CD4-positive, alpha-beta T cell treated with Interleukin-17A for 1 hour (primary cell): ENCODE measurements around the gene EEPD1.
"Not testable (repeated sequence)": the region's sequence is repeated elsewhere in the genome, so short reads cannot be mapped to it uniquely, and the experiment has no call there.

Experiments used
- DNase-seq: peaks from one replicate; pipeline ENCODE4 v3.0.0-alpha.2; 2020

EEPD1 gene

DNA sequence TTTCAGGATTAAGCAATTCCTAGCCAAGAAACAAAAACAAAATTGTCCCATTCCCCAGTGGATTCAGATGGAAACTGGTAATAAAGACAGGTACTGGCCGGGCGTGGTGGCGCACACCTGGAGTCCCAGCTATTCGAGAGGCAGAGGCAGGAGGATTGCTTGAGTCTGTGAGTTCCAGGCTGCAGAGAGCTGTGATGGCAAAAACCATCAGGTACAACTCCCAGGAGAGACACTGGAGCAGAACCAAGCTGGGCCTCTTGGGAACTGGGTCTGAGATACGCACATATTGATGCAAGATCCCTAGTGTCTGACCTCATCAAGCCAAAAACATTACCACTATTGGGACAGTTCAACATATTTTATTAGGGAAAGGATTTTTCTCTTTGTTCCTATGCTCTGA lies 152.6 kb downstream of the EEPD1 start:
- DNase-seq = no peak

GRCh38 chr7:36306222-36306621 lies 153.2 kb downstream of the EEPD1 start:
- no peak for DNase-seq

- no peak for DNase-seq
These were observed 153.7 kb downstream of the EEPD1 start for GRCh38 chr7:36306722-36307121.

DNA sequence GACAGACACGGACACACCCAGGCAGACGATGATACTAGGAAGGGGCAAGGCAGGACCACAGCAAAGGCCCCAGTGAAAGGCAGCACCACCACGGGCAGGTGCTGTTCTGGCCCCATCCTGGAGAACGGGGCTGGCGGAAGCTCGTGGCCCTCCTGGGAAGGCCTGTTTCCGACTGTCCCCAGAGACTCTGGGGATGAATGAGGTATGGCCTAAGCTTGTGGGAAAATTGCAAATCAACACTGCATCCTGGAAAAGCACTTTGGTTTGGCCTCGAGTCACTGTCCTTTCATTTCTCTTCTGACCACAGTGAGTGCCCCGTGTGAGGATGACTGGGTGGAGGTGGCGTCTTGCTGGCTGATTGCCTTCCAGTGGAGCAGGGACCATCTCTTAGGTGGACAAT lies 155.0 kb downstream of the EEPD1 start:
- DNase-seq = no peak

DNA sequence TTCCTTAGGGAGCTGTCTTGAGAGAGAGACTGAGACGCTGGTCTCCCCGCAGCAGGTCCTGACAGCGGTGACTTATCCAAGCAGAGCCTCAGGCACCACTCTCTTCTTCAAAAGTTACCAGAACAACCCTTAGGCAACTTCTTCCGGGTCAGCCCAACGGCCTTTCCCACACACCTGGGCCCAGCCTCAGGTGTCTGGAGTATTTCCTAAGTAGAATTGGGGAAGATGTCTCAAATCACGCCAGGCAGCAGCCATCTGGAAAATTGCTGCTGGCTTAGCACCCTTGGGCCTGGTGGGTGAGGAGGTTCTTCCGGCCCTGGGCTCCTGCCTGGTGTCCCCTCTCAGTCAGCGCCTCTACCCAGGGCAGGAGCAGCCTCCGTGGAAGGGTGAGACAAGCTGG lies 156.2 kb downstream of the EEPD1 start:
- DNase-seq = no peak

DNA sequence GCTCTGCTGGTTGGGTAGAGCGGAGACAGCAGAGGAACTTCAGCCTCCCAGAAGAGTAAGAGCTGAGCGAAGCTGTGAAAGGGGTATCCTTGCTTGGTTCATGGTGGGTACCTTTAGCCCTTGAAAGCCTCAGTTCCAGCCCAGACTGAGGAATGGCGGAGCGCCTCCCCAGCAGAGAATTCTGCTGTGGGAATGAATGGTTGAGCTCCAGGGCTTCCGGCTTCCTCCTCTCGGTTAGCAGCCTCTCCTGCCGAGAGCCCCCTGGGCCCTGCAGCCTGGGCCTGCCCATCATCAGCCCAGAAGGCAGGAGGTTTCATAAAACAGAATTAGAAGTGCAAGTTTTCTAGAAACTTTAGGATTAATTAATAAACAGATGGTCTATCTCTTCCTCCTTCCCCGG lies 156.7 kb downstream of the EEPD1 start:
- DNase-seq = no peak

DNA sequence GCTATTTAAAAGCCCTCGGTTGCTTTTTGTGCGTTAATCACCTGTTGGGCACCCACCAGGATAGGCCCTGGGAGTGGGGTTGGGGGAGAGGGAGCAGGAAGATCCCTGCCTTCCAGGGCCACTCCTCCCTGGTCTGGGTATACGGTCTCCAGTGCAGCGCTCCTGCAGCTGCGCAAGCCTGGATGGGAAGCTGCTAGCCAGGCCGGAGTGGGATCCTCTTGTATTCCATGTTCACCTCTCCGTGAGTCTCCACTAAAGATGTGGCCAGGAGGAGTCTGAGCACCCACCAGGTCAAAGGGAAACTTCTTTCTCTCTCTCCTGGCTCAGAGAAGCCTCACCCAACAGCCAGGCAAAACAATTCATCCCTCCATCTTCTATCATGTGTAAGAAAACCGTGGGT lies 157.8 kb downstream of the EEPD1 start:
- no peak for DNase-seq

GRCh38 chr7:36311539-36311938 lies 158.5 kb downstream of the EEPD1 start:
- DNase-seq = no peak

GRCh38 chr7:36312064-36312914 lies 159.2 kb downstream of the EEPD1 start:
- peak; percentile 51 for DNase-seq

DNA sequence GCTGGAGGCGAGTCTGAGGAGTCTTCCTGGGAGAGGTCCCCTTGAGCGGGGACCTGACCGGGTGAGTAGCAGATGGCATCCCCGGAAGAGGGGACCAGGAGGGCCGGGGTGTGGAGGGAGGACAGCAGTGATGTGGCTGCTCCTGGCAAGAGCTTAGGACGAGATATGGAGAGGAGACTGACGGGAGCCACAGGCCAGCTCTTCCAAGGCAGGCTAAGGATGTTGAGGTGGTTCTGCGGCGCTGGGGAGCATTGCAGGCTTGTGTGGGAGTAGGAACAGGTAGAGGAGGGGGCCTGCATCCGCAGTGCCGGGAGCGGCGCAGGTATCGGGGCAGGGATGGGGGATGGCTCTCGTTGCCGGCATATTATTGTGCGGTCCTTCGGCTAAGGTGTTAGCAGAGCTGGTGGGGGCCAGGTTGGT lies 159.9 kb downstream of the EEPD1 start:
- DNase-seq = no peak

DNA sequence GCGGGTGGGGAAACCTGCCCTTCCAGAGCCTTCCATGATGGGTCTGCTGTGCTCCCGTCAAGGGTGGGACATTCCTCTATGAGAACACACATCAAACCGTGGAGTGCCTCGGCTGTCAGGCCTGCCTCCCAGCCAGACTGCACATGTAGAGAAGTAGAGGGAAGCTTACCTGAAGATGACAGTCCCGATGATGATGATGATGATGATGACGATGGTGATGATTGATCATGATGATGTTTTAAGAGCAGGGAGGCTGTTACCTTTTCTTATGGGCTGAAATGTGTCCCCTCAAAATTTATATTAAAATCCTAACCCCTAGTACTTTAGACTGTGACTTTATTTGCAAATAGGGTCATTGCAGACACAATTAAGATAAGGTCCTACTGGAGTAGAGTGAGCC lies 160.6 kb downstream of the EEPD1 start:
- no peak for DNase-seq

DNA sequence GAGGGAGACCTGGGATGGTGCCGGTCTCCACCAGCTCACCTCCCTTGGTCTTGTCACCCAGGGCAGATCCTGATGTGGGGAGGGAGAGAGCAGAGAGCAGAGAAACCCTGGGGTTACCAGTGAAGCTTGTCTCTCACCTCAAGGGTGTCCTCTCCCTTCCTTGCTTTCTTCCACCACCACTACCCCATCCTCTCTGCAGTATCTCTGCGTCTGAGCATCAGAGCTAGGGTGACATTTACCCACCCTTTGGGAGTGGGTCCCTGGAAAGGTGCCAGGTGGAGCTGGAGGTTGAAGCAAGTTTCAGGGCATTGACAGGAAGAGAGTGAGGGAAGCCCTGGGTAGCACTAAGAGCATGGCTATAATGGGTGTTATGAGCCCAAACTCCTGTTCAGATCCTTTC lies 161.4 kb downstream of the EEPD1 start:
- no peak for DNase-seq

DNA sequence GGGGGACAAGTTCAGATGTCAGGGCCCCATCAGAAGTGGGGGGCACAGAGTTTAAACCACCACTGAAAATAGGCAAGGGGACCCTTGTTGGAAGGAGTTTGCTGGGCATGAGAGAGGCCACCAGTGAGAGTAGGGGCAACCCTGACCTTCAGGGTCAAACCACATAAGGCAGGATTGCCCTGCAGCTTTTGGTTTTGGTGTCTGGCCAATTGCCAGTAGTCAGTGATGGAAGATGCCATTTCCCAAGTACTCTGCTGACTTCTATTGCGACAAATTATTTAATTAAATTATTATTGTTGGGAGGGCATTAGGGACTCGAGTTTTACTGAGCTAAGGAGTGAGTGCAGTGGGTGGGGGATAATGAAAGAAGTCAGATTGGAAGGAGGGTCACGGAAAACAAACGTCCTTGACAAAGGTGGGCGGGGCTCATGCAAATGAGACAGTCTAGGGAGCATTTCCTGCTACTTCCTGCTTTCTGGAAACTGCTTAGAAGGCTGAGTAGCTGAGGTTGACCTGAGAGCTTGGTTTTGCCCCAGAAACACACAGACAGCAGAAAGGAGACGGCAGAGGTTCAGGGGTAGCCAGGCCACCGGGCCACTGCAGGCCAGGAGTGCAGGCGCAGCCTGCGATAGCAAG lies 162.4 kb downstream of the EEPD1 start:
- DNase-seq = no peak

DNA sequence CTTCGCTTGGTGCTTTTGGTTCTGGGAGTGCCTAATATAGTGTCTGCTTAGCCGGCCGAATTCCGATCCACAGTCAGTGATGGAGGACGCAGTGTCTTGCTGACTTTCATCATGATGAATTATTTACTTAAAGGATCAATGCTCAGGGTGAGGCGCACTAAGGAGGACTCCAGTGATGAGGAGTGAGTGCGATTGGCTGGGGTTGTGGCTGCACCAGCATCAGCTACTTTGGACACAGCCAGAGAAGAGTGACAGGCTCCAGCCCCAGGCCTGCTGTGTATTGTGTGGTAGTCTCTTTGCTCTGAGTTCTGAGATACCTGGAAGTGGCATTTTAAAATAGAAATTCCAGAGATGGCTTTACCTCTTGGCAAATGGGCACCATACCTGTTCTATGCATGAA lies 163.3 kb downstream of the EEPD1 start:
- DNase-seq = no peak

DNA sequence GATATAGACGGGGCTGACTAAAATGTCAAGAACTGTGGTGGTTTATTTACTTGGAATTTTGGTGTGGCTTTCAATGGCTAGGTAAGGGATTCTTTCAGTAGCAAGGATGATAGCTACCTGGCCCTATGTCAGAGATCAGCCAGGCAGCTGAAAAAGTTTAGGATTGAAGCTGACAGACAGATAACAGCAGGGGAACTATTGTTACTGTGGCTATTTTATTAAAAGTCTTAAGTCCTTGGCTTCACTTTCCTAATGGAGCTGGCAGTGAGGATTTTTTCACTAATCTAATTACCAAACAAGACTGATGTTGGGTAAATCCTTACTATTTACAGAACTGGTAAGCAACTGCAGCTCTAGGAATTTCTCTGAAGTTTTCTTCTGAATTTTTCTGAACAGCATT lies 164.2 kb downstream of the EEPD1 start:
- no peak for DNase-seq

DNA sequence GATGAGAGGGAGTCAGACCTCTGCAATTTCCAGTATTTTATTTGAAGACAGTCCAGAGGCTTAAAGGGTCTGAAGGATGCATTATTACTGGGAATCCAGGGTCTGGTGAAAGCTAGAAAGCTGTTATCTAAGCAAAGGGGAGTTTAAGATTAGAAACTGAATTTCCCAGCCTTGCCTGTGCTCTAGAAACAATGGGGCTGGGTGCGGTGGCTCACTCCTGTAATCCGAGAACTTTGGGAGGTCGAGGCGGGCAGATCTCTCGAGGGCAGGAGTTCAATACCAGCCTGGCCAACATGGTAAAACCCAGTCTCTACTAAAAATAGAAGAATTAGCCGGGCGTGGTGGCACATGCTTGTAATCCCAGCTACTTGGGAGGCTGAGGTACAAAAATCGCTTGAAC lies 165.1 kb downstream of the EEPD1 start:
- no peak for DNase-seq

DNA sequence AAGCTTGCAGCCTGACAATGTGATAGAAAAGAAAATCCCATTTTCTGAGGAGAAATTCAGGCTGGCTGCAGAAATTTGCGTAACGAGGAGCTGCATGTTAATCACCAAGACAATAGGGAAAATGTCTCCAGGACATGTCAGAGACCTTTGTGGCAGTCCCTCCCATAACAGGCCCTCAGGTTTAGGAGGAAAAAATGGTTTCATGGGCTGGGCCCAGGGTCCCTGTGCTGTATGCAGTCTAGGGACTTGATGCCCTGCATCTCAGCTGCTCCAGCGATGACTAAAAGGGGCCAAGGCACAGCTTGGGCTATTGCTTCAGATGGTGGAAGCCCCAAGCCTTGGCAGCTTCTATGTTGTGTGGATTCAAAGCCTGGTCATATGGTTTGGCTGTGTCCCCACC lies 168.2 kb downstream of the EEPD1 start:
- DNase-seq = not testable (repeated sequence)

DNA sequence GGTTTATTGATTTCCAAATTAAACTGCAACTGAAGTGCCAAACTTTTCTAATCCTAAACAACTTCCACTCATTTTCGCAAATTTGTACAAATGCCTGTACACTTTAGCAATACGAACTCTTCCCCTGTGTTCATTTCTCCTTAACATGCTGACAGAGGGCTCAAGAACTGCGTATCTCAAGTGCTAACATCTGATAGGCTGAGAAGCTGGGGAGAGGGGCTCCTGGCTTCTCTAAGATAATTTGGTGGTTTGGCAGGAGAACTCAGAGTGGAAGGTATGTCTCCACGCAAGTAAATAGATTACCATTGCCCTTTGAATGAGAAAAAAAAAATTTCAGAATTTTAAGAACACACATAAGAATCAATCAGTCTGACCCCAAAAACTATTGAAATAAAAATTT lies 183.3 kb downstream of the EEPD1 start:
- DNase-seq = no peak

- no peak for DNase-seq
These were observed 185.2 kb downstream of the EEPD1 start for GRCh38 chr7:36338256-36338655.

DNA sequence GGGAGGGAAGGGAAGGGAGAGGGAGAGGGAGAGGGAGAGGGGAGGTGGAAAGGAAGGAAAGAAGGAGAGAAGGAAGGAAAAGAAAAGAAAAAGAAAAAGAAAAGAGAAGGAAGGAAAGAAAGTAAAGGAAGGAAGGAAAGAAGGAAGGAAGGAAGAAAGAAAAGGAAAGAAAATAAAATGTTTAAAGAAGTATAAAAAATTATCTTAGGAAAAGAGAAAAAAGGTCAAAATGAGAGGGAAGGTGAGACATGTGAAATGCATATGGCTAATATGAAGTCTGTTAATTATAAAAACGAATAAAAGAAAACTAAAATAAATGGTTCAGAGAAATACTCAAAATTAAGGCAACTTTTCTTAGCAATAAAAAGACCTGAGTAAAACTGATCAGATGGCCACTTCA lies 190.5 kb downstream of the EEPD1 start:
- no peak for DNase-seq

GRCh38 chr7:36344622-36345021 lies 191.6 kb downstream of the EEPD1 start:
- no peak for DNase-seq

DNA sequence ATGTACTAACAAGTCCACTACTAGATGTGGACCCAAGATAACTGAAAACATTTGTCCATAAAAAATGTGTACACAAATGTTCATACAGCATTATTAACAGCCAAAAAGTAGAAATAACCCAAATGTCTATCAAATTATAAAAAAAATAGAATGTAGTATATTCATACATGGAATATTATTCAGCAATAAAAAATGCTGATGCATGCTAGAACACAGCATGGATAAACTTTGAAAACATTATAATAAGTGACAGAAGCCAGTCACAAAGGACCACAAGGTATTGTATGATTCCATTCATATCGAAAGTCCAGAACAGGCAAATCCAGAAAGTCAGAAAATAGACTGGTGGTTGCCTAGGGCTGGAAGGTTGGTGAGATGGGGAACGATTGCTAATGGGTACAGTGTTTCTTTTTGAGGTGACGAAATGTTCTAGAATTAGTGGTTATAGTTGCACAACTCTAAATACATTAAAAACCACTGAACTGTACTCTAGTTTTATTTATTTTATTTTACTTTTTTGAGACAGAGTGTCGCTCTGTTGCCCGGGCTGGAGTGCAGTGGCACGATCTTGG lies 193.3 kb downstream of the EEPD1 start:
- DNase-seq = no peak

- no peak for DNase-seq
These were observed 195.2 kb downstream of the EEPD1 start for GRCh38 chr7:36348256-36348655.

- DNase-seq = no peak
These were observed 195.7 kb downstream of the EEPD1 start for GRCh38 chr7:36348771-36349170.
